SK-N-SH treated with all-trans-retinoic acid at 6 μM for 48 hours (cell line): ENCODE measurements around the gene MSH6.

Experiments used
- ATAC-seq: fragments of 200-7000 bp; cut with Tn5 transposase; 3 replicates; pipeline ENCODE4 v1.9.1; 2020; ENCODE audit warnings: mild to moderate bottlenecking, moderate library complexity
- ARNTL ChIP-seq: fragments of 450-650 bp; formaldehyde crosslinking; IDR thresholded peaks from 2 replicates; pipeline ENCODE4 v1.5.0; 2020; ENCODE audit warnings: low read depth, mild to moderate bottlenecking, moderate library complexity, borderline replicate concordance
- BACH2 ChIP-seq: fragments of 250-450 bp; sonication (Bioruptor Pico); IDR thresholded peaks from 2 replicates; pipeline ENCODE4 v1.9.0; 2021; ENCODE audit warnings: mild to moderate bottlenecking, borderline replicate concordance
- CSDC2 ChIP-seq: fragments of 250-450 bp; sonication (Bioruptor Pico); IDR thresholded peaks from 2 replicates; pipeline ENCODE4 v1.5.0; 2020; ENCODE audit warnings: mild to moderate bottlenecking, moderate library complexity
- CSRNP3 ChIP-seq: fragments of 250-450 bp; sonication (Bioruptor Pico); IDR thresholded peaks from 2 replicates; pipeline ENCODE4 v1.5.1; 2021; ENCODE audit warnings: mild to moderate bottlenecking, moderate library complexity
- ESRRG ChIP-seq: fragments of 250-450 bp; sonication (Bioruptor Pico); IDR thresholded peaks from 2 replicates; pipeline ENCODE4 v1.6.1; 2021; ENCODE audit warnings: mild to moderate bottlenecking
- GLIS3 ChIP-seq: fragments of 250-450 bp; sonication (Bioruptor Pico); IDR thresholded peaks from 2 replicates; pipeline ENCODE4 v1.5.0; 2020; ENCODE audit warnings: mild to moderate bottlenecking, moderate library complexity
- ISL1 ChIP-seq: fragments of 250-450 bp; sonication (Bioruptor Pico); IDR thresholded peaks from 2 replicates; pipeline ENCODE4 v2.1.2; 2022; ENCODE audit warnings: mild to moderate bottlenecking, moderate library complexity
- OSR1 ChIP-seq: fragments of 250-450 bp; sonication (Bioruptor Pico); IDR thresholded peaks from 2 replicates; pipeline ENCODE4 v1.8.0; 2022; ENCODE audit warnings: moderate library complexity, mild to moderate bottlenecking, inconsistent platforms
- PATZ1 ChIP-seq: fragments of 250-450 bp; sonication (Bioruptor Pico); IDR thresholded peaks from 2 replicates; pipeline ENCODE4 v1.8.0; 2020; ENCODE audit warnings: mild to moderate bottlenecking, moderate library complexity, borderline replicate concordance
- POU6F1 ChIP-seq: fragments of 250-450 bp; sonication (Bioruptor Pico); IDR thresholded peaks from 2 replicates; pipeline ENCODE4 v1.8.0; 2021; ENCODE audit warnings: low read depth, mild to moderate bottlenecking, moderate library complexity, borderline replicate concordance
- PPARA ChIP-seq: fragments of 250-450 bp; sonication (Bioruptor Pico); IDR thresholded peaks from 2 replicates; pipeline ENCODE4 v1.5.0; 2020; ENCODE audit warnings: mild to moderate bottlenecking, borderline replicate concordance
- RARB ChIP-seq: fragments of 250-450 bp; sonication (Bioruptor Pico); IDR thresholded peaks from 2 replicates; pipeline ENCODE4 v1.8.0; 2021; ENCODE audit warnings: mild to moderate bottlenecking, moderate library complexity
- SNAI2 ChIP-seq: fragments of 250-450 bp; sonication (Bioruptor Pico); IDR thresholded peaks from 2 replicates; pipeline ENCODE4 v1.5.0; 2020; ENCODE audit warnings: mild to moderate bottlenecking, moderate library complexity
- TOX ChIP-seq: fragments of 250-450 bp; sonication (Bioruptor Pico); IDR thresholded peaks from 2 replicates; pipeline ENCODE4 v1.8.0; 2021; ENCODE audit warnings: mild to moderate bottlenecking, moderate library complexity, borderline replicate concordance
- TSHZ2 ChIP-seq: fragments of 250-450 bp; sonication (Bioruptor Pico); IDR thresholded peaks from 2 replicates; pipeline ENCODE4 v1.5.0; 2020; ENCODE audit warnings: mild to moderate bottlenecking, moderate library complexity
- ZC3H10 ChIP-seq: fragments of 250-450 bp; sonication (Bioruptor Pico); IDR thresholded peaks from 2 replicates; pipeline ENCODE4 v1.5.1; 2021; ENCODE audit warnings: mild to moderate bottlenecking, moderate library complexity
- ZFP3 ChIP-seq: fragments of 250-450 bp; sonication (Bioruptor Pico); IDR thresholded peaks from 2 replicates; pipeline ENCODE4 v1.5.0; 2020; ENCODE audit warnings: mild to moderate bottlenecking, moderate library complexity
- ZFP30 ChIP-seq: fragments of 450-650 bp; formaldehyde crosslinking; IDR thresholded peaks from 2 replicates; pipeline ENCODE4 v1.5.0; 2022; ENCODE audit warnings: mild to moderate bottlenecking, moderate library complexity
- ZNF565 ChIP-seq: fragments of 450-650 bp; formaldehyde crosslinking; conservative IDR thresholded peaks from 2 replicates; pipeline ENCODE4 v1.5.0; 2020; ENCODE audit warnings: low read depth, mild to moderate bottlenecking, moderate library complexity
- ZNF70 ChIP-seq: fragments of 450-650 bp; formaldehyde crosslinking; IDR thresholded peaks from 2 replicates; pipeline ENCODE4 v1.5.0; 2020; ENCODE audit warnings: mild to moderate bottlenecking, moderate library complexity
- ZNF8 ChIP-seq: fragments of 450-650 bp; formaldehyde crosslinking; IDR thresholded peaks from 2 replicates; pipeline ENCODE4 v1.5.0; 2020; ENCODE audit warnings: mild to moderate bottlenecking, moderate library complexity

MSH6 gene

GRCh38 chr2:47838686-47839085 is 55.7 kb downstream of the MSH6 start:
- TF ChIP-seq SNAI2 (CRISPR knock-in tag) (no peak), CSDC2 (CRISPR knock-in tag) (no peak), ZC3H10 (CRISPR knock-in tag) (no peak), PPARA (CRISPR knock-in tag) (no peak), CSRNP3 (CRISPR knock-in tag) (no peak), GLIS3 (CRISPR knock-in tag) (no peak), BACH2 (CRISPR knock-in tag) (no peak), TOX (CRISPR knock-in tag) (no peak)

GRCh38 chr2:47842846-47843245 is 59.9 kb downstream of the MSH6 start:
- ATAC-seq = no peak
- TF ChIP-seq RARB (CRISPR knock-in tag) (no peak), ZNF8 (CRISPR knock-in tag) (no peak), POU6F1 (CRISPR knock-in tag) (no peak), TSHZ2 (CRISPR knock-in tag) (no peak), PPARA (CRISPR knock-in tag) (no peak), SNAI2 (CRISPR knock-in tag) (no peak), ISL1 (CRISPR knock-in tag) (no peak), BACH2 (CRISPR knock-in tag) (no peak), OSR1 (CRISPR knock-in tag) (no peak), ZNF565 (CRISPR knock-in tag) (no peak), ZNF70 (CRISPR knock-in tag) (no peak), ZFP3 (CRISPR knock-in tag) (no peak), CSRNP3 (CRISPR knock-in tag) (no peak), PATZ1 (CRISPR knock-in tag) (no peak), ZC3H10 (CRISPR knock-in tag) (no peak), GLIS3 (CRISPR knock-in tag) (no peak), ARNTL (no peak), ZFP30 (CRISPR knock-in tag) (no peak)

More at GRCh38 chr2:47838686-47839085, 55.7 kb downstream of the MSH6 start:
- no peak for ATAC-seq

- no peak for ATAC-seq
- TF ChIP-seq BACH2 (CRISPR knock-in tag) (no peak), ZNF565 (CRISPR knock-in tag) (no peak), TOX (CRISPR knock-in tag) (no peak), SNAI2 (CRISPR knock-in tag) (no peak), ESRRG (CRISPR knock-in tag) (no peak), POU6F1 (CRISPR knock-in tag) (no peak), ZFP30 (CRISPR knock-in tag) (no peak), RARB (CRISPR knock-in tag) (no peak), GLIS3 (CRISPR knock-in tag) (no peak)
These were observed 60.5 kb downstream of the MSH6 start for GRCh38 chr2:47843407-47843806.
